NCI-H1694 (cell line): ENCODE measurements around the gene CDH5.

Experiments
- DNase-seq: peaks from one replicate; lab custom pipeline; 2025; lab: John Stamatoyannopoulos, UW

The CDH5 gene

GRCh38 chr16:66418165-66418962 is 51.9 kb downstream of the CDH5 start:
- DNase-seq = no peak

GRCh38 chr16:66419527-66419926 is 53.0 kb downstream of the CDH5 start:
- DNase-seq = no peak

- DNase-seq = no peak
Observed at GRCh38 chr16:66420396-66420795, 53.9 kb downstream of the CDH5 start.

- DNase-seq = no peak
Observed at GRCh38 chr16:66421891-66422290, 55.4 kb downstream of the CDH5 start.

GRCh38 chr16:66422366-66422765 is 55.9 kb downstream of the CDH5 start:
- no peak for DNase-seq

GRCh38 chr16:66423177-66423576 is 56.7 kb downstream of the CDH5 start:
- no peak for DNase-seq

GRCh38 chr16:66425651-66426050 is 59.2 kb downstream of the CDH5 start:
- no peak for DNase-seq

GRCh38 chr16:66426112-66427035 is 59.9 kb downstream of the CDH5 start:
- no peak for DNase-seq

GRCh38 chr16:66427036-66427860 is 60.8 kb downstream of the CDH5 start, which contains the start of gene BEAN1:
Gene BEAN1 (plus strand): TSS chr16:66427295. CDS start chr16:66437677, 10,382 bp downstream.
- no peak for DNase-seq

- DNase-seq = no peak
Observed at GRCh38 chr16:66427871-66428681, 61.6 kb downstream of the CDH5 start.

- DNase-seq = no peak
Observed at GRCh38 chr16:66428682-66429251, 62.3 kb downstream of the CDH5 start.

- no peak for DNase-seq
Observed at GRCh38 chr16:66429290-66429962, 62.9 kb downstream of the CDH5 start.

- no peak for DNase-seq
Observed at GRCh38 chr16:66430214-66430613, 63.7 kb downstream of the CDH5 start.

- DNase-seq = no peak
Observed at GRCh38 chr16:66431760-66432159, 65.3 kb downstream of the CDH5 start.

GRCh38 chr16:66432429-66432828 is 65.9 kb downstream of the CDH5 start:
- DNase-seq = no peak

GRCh38 chr16:66434619-66435430 is 68.3 kb downstream of the CDH5 start:
- no peak for DNase-seq

- DNase-seq = no peak
Observed at GRCh38 chr16:66435896-66436295, 69.4 kb downstream of the CDH5 start.

- DNase-seq = no peak
Observed at GRCh38 chr16:66437391-66437945, 71.0 kb downstream of the CDH5 start.

GRCh38 chr16:66438536-66438935 is 72.0 kb downstream of the CDH5 start:
- DNase-seq = no peak
